GM18499 (cell line): ENCODE measurements around the gene LMBRD2.

Experiments
- ATAC-seq: cut with Tn5 transposase; IDR thresholded peaks from one replicate; pipeline ENCODE4 v1.9.1; 2021; ENCODE audit warnings: moderate number of reproducible peaks; ENCODE audit not compliant: insufficient read depth, unreplicated experiment

The LMBRD2 gene

GRCh38 chr5:36125868-36126267 is 25.8 kb downstream of the LMBRD2 start:
- ATAC-seq: no peak

GRCh38 chr5:36111238-36111637 is 40.4 kb downstream of the LMBRD2 start:
- no peak for ATAC-seq

GRCh38 chr5:36108758-36109460 is 42.8 kb downstream of the LMBRD2 start:
- ATAC-seq: no peak

- ATAC-seq: no peak
These were observed 45.9 kb downstream of the LMBRD2 start for GRCh38 chr5:36105819-36106218.

GRCh38 chr5:36099748-36100147 is 51.9 kb downstream of the LMBRD2 start:
- no peak for ATAC-seq

- no peak for ATAC-seq
These were observed 55.2 kb downstream of the LMBRD2 start for GRCh38 chr5:36096486-36096885.

GRCh38 chr5:36089989-36090388 is 61.7 kb downstream of the LMBRD2 start:
- ATAC-seq: peak; percentile 60

GRCh38 chr5:36079200-36079781 is 72.4 kb downstream of the LMBRD2 start:
- ATAC-seq: peak; percentile 89

GRCh38 chr5:36078430-36078829 is 73.3 kb downstream of the LMBRD2 start:
- no peak for ATAC-seq

- ATAC-seq: peak; percentile 60
These were observed 78.0 kb downstream of the LMBRD2 start for GRCh38 chr5:36073595-36074216.

GRCh38 chr5:36070687-36071571 is 80.8 kb downstream of the LMBRD2 start:
- peak; percentile 49 for ATAC-seq

GRCh38 chr5:36068751-36069281 is 82.9 kb downstream of the LMBRD2 start:
- no peak for ATAC-seq

GRCh38 chr5:36066540-36067210 is 85.0 kb downstream of the LMBRD2 start, which contains the start of gene UGT3A2:
Gene UGT3A2, minus strand, starts transcription at chr5:36066882. Its CDS starts 93 bp downstream, at chr5:36066789.
- no peak for ATAC-seq

- ATAC-seq: no peak
These were observed 85.6 kb downstream of the LMBRD2 start for GRCh38 chr5:36066001-36066539.

- ATAC-seq: no peak
These were observed 91.2 kb downstream of the LMBRD2 start for GRCh38 chr5:36060420-36060887.

GRCh38 chr5:36059571-36060419 is 91.9 kb downstream of the LMBRD2 start:
- no peak for ATAC-seq

- no peak for ATAC-seq
These were observed 92.9 kb downstream of the LMBRD2 start for GRCh38 chr5:36058776-36059175.

GRCh38 chr5:36057386-36057785 is 94.3 kb downstream of the LMBRD2 start:
- ATAC-seq: no peak
